ENCODE data around the gene EVX2.

The EVX2 gene

GRCh38 chr2:176081376-176081836 is 2.4 kb downstream of the EVX2 start:
- Histone ChIP-seq H3K4me3 (ENCODE audit: low read depth in 1 of 2, low read length in 2 of 2) (no peak overlapping the region), H3K4me1 (ENCODE audit: control insufficient read depth in 1 of 2, insufficient read depth in 2 of 2, low read length in 2 of 2) (peaks cover 13 to 14% of the 10 kb centered on the region in 2 donors), H3K9ac (ENCODE audit: low read depth in 1 of 2, low read length in 2 of 2) (no peak overlapping the region), H3K27me3 (ENCODE audit: control insufficient read depth in 1 of 2, insufficient read depth in 2 of 2, low read length in 2 of 2) (peaks cover 88 to 91% of the 10 kb centered on the region in 2 donors), H3K27ac (ENCODE audit: low read depth, low read length) (no peak overlapping the region), H3K36me3 (ENCODE audit: control insufficient read depth in 1 of 2, insufficient read depth in 2 of 2, low read length in 2 of 2) (no peaks in the 10 kb centered on the region), H3K9me3 (ENCODE audit: control insufficient read depth in 1 of 2, low read length in 2 of 2) (peaks cover 0 to 2% of the 10 kb centered on the region in 2 donors)

DNA sequence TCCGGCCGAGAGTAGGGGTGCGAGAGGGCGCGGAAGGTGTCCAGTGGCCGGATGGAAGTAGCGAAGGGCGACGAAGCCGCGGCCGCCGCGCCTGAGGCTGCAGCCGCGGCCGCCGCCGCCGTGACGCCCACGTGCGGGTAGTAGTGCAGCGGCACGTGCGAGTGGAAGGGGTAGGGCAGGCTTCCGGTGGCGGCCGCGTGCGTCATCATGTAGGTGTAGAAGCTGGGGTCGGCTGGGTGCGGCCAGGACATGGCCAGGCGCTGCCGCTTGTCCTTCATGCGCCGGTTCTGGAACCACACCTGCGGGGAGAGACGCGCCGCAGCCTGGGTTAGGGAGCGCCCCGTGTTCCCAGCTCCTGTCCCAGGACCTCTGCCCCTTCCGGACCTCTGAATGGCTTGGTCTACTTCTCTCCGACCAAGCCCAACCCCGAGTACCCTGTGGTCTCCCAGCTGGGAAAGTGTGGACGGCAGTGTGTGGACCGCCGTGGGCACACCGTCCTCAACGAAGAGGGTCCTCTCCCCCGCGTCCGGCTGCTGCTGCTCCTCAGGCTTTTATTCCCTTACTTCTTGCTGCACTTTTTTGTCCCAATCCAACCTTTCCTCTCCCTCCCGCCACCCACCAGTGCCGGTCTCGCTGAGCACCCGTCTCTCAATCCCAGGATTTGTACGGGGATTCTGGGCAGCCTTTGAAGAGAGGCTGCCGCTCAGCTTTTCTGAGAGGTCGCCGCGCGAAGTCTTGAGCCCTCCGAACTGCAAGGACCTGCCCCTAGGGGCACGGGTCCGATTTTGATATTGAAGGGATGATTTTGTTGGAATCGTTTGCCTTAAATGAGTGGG is 3.0 kb downstream of the EVX2 start:
- Histone ChIP-seq H3K4me1 (ENCODE audit: control insufficient read depth in 1 of 2, insufficient read depth in 2 of 2, low read length in 2 of 2) (peaks cover 6 to 14% of the 10 kb centered on the region in 2 donors), H3K27ac (ENCODE audit: low read depth, low read length) (no peak overlapping the region), H3K4me3 (ENCODE audit: low read depth in 1 of 2, low read length in 2 of 2) (no peak overlapping the region)

GRCh38 chr2:176079831-176080539 is 3.8 kb downstream of the EVX2 start:
- H3K9ac ChIP-seq (ENCODE audit: low read depth in 1 of 2, low read length in 2 of 2): no peak overlapping the region
- peaks cover 88 to 91% of the 10 kb centered on the region in 2 donors for H3K27me3 ChIP-seq (ENCODE audit: control insufficient read depth in 1 of 2, insufficient read depth in 2 of 2, low read length in 2 of 2)
- H3K27ac ChIP-seq (ENCODE audit: low read depth, low read length): no peak overlapping the region
- no peak overlapping the region for H3K4me3 ChIP-seq (ENCODE audit: low read depth in 1 of 2, low read length in 2 of 2)
- H3K36me3 ChIP-seq (ENCODE audit: control insufficient read depth in 1 of 2, insufficient read depth in 2 of 2, low read length in 2 of 2): no peaks in the 10 kb centered on the region
- H3K9me3 ChIP-seq (ENCODE audit: control insufficient read depth in 1 of 2, low read length in 2 of 2): peaks cover 0 to 2% of the 10 kb centered on the region in 2 donors
- H3K4me1 ChIP-seq (ENCODE audit: control insufficient read depth in 1 of 2, insufficient read depth in 2 of 2, low read length in 2 of 2): peaks cover 6 to 14% of the 10 kb centered on the region in 2 donors

More for the DNA sequence above, 3.0 kb downstream of the EVX2 start:
- no peaks in the 10 kb centered on the region for H3K36me3 ChIP-seq (ENCODE audit: control insufficient read depth in 1 of 2, insufficient read depth in 2 of 2, low read length in 2 of 2)
- peaks cover 0 to 2% of the 10 kb centered on the region in 2 donors for H3K9me3 ChIP-seq (ENCODE audit: control insufficient read depth in 1 of 2, low read length in 2 of 2)
- peaks cover 88 to 91% of the 10 kb centered on the region in 2 donors for H3K27me3 ChIP-seq (ENCODE audit: control insufficient read depth in 1 of 2, insufficient read depth in 2 of 2, low read length in 2 of 2)
- no peak overlapping the region for H3K9ac ChIP-seq (ENCODE audit: low read depth in 1 of 2, low read length in 2 of 2)

DNA sequence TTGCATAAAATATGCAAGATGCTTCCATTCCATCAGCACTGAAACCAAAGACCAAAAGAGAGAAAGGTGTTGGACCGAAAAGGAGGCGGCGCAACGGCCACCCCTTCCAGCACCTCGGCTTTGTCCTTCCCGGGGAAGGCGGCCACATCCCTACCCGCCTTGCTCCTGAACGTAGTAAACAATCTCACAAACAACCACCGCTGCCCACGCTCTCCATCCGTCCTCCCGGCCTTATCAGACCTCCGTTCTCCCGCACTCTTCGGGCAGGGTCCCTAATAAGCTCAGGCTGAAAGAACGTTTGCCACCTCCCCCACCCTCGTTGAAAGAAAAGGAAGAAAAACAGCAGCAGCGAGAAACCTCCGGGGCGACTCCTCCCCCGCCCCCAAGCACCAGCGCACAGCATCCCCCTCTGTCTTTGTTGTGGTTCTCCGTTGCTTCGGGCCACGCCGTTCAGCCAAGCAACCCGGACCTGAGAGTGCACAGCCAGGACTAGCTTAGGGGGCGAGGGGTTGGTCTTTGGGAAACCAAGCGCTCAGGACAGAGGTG is 4.4 kb downstream of the EVX2 start:
- no peak overlapping the region for H3K4me3 ChIP-seq (ENCODE audit: low read depth in 1 of 2, low read length in 2 of 2)

GRCh38 chr2:176078541-176079284 is 5.0 kb downstream of the EVX2 start:
- no peak overlapping the region for H3K9ac ChIP-seq (ENCODE audit: low read depth in 1 of 2, low read length in 2 of 2)
- peaks cover 0 to 2% of the 10 kb centered on the region in 2 donors for H3K9me3 ChIP-seq (ENCODE audit: control insufficient read depth in 1 of 2, low read length in 2 of 2)
- peaks cover 0 to 14% of the 10 kb centered on the region in 2 donors for H3K4me1 ChIP-seq (ENCODE audit: control insufficient read depth in 1 of 2, insufficient read depth in 2 of 2, low read length in 2 of 2)
- H3K27ac ChIP-seq (ENCODE audit: low read depth, low read length): no peak overlapping the region
- no peak overlapping the region for H3K4me3 ChIP-seq (ENCODE audit: low read depth in 1 of 2, low read length in 2 of 2)
- H3K27me3 ChIP-seq (ENCODE audit: control insufficient read depth in 1 of 2, insufficient read depth in 2 of 2, low read length in 2 of 2): peaks cover 87 to 91% of the 10 kb centered on the region in 2 donors
- no peaks in the 10 kb centered on the region for H3K36me3 ChIP-seq (ENCODE audit: control insufficient read depth in 1 of 2, insufficient read depth in 2 of 2, low read length in 2 of 2)

More for the DNA sequence above, 4.4 kb downstream of the EVX2 start:
- Histone ChIP-seq H3K9me3 (ENCODE audit: control insufficient read depth in 1 of 2, low read length in 2 of 2) (peaks cover 0 to 2% of the 10 kb centered on the region in 2 donors), H3K27ac (ENCODE audit: low read depth, low read length) (no peak overlapping the region), H3K36me3 (ENCODE audit: control insufficient read depth in 1 of 2, insufficient read depth in 2 of 2, low read length in 2 of 2) (no peaks in the 10 kb centered on the region), H3K4me1 (ENCODE audit: control insufficient read depth in 1 of 2, insufficient read depth in 2 of 2, low read length in 2 of 2) (peaks cover 0 to 14% of the 10 kb centered on the region in 2 donors), H3K9ac (ENCODE audit: low read depth in 1 of 2, low read length in 2 of 2) (no peak overlapping the region), H3K27me3 (ENCODE audit: control insufficient read depth in 1 of 2, insufficient read depth in 2 of 2, low read length in 2 of 2) (peaks cover 88 to 91% of the 10 kb centered on the region in 2 donors)

DNA sequence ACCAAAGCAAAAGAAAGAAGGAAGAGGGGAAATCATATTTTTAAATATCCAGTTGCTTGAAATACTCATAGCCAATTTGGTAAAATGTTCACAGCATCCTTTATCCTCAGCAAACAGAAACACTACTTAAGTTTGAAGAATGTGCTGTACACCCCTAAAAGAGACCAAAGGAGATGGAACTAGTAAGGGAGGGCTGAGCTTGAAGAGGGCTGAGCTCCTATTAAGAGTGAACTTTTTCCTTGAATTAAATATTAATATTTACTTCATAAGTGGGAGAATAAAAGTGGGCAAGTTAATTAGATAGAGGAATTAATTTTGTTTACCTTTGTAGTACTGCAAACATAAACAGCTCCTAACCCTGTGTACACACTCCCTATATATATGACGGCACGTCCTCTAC is 7.0 kb downstream of the EVX2 start:
- Histone ChIP-seq H3K9ac (ENCODE audit: low read depth in 1 of 2, low read length in 2 of 2) (no peak overlapping the region), H3K27me3 (ENCODE audit: control insufficient read depth in 1 of 2, insufficient read depth in 2 of 2, low read length in 2 of 2) (peaks cover 87 to 89% of the 10 kb centered on the region in 2 donors)

DNA sequence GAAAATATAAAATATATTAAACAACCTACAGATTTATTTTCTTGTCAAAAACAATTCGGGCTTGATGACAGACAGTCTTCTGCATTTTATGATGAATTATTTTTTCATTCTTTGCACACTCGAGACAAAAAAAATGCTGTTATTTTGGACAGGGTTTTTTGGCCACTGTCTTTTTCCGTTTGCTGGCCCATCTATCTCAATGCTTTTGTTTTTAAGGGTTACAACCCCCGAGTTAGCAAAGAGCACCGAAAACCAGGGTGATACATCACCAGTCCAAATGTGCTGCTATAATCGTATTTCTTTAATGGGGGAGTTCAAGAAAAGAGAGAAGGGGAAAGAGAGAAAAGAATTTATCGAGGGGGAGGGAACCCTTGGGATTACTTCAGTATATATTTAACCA is 7.7 kb downstream of the EVX2 start:
- Histone ChIP-seq H3K36me3 (ENCODE audit: control insufficient read depth in 1 of 2, insufficient read depth in 2 of 2, low read length in 2 of 2) (no peaks in the 10 kb centered on the region), H3K4me3 (ENCODE audit: low read depth in 1 of 2, low read length in 2 of 2) (no peak overlapping the region)

More for the DNA sequence above, 7.0 kb downstream of the EVX2 start:
- Histone ChIP-seq H3K9me3 (ENCODE audit: control insufficient read depth in 1 of 2, low read length in 2 of 2) (peaks cover 0 to 2% of the 10 kb centered on the region in 2 donors), H3K4me1 (ENCODE audit: control insufficient read depth in 1 of 2, insufficient read depth in 2 of 2, low read length in 2 of 2) (peaks cover 0 to 11% of the 10 kb centered on the region in 2 donors), H3K27ac (ENCODE audit: low read depth, low read length) (no peak overlapping the region), H3K36me3 (ENCODE audit: control insufficient read depth in 1 of 2, insufficient read depth in 2 of 2, low read length in 2 of 2) (no peaks in the 10 kb centered on the region), H3K4me3 (ENCODE audit: low read depth in 1 of 2, low read length in 2 of 2) (no peak overlapping the region)

GRCh38 chr2:176075481-176075880 is 8.3 kb downstream of the EVX2 start:
- Histone ChIP-seq H3K36me3 (ENCODE audit: control insufficient read depth in 1 of 2, insufficient read depth in 2 of 2, low read length in 2 of 2) (no peaks in the 10 kb centered on the region), H3K27me3 (ENCODE audit: control insufficient read depth in 1 of 2, insufficient read depth in 2 of 2, low read length in 2 of 2) (peaks cover 88 to 89% of the 10 kb centered on the region in 2 donors), H3K27ac (ENCODE audit: low read depth, low read length) (no peak overlapping the region), H3K4me1 (ENCODE audit: control insufficient read depth in 1 of 2, insufficient read depth in 2 of 2, low read length in 2 of 2) (peaks cover 0 to 9% of the 10 kb centered on the region in 2 donors), H3K9ac (ENCODE audit: low read depth in 1 of 2, low read length in 2 of 2) (no peak overlapping the region), H3K4me3 (ENCODE audit: low read depth in 1 of 2, low read length in 2 of 2) (no peak overlapping the region), H3K9me3 (ENCODE audit: control insufficient read depth in 1 of 2, low read length in 2 of 2) (no peaks in the 10 kb centered on the region)

More for the DNA sequence above, 7.7 kb downstream of the EVX2 start:
- Histone ChIP-seq H3K4me1 (ENCODE audit: control insufficient read depth in 1 of 2, insufficient read depth in 2 of 2, low read length in 2 of 2) (peaks cover 0 to 11% of the 10 kb centered on the region in 2 donors), H3K27ac (ENCODE audit: low read depth, low read length) (no peak overlapping the region), H3K9ac (ENCODE audit: low read depth in 1 of 2, low read length in 2 of 2) (no peak overlapping the region), H3K27me3 (ENCODE audit: control insufficient read depth in 1 of 2, insufficient read depth in 2 of 2, low read length in 2 of 2) (peaks cover 87 to 89% of the 10 kb centered on the region in 2 donors), H3K9me3 (ENCODE audit: control insufficient read depth in 1 of 2, low read length in 2 of 2) (peaks cover 0 to 2% of the 10 kb centered on the region in 2 donors)

DNA sequence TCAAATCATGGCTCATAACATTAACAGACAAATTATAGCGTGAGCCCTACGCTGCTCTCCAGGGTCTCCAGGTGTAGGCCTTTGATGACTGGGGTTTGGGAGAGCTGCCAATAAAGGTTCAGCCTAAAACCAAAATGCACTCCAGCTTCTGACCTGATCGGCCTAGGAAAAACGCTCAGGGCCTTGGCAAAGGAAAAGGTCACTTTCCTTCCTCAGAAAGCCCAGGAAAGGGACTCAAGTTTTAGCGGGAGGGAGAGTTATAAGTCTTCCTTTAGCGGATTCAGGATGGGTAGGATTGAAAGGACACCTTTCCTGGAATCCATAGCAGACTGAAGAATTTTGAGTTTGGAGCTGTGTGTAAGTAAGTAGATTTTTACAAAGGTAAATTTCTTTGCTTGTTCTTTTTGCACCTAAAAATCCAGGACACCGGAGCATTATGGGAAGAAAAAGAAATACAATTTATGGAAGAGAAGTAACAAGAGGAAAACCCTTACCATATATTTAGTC is 8.8 kb downstream of the EVX2 start:
- Histone ChIP-seq H3K27me3 (ENCODE audit: control insufficient read depth in 1 of 2, insufficient read depth in 2 of 2, low read length in 2 of 2) (peaks cover 92 to 93% of the 10 kb centered on the region in 2 donors), H3K27ac (ENCODE audit: low read depth, low read length) (no peak overlapping the region), H3K36me3 (ENCODE audit: control insufficient read depth in 1 of 2, insufficient read depth in 2 of 2, low read length in 2 of 2) (no peaks in the 10 kb centered on the region), H3K4me1 (ENCODE audit: control insufficient read depth in 1 of 2, insufficient read depth in 2 of 2, low read length in 2 of 2) (peaks cover 0 to 7% of the 10 kb centered on the region in 2 donors), H3K9ac (ENCODE audit: low read depth in 1 of 2, low read length in 2 of 2) (no peak overlapping the region), H3K9me3 (ENCODE audit: control insufficient read depth in 1 of 2, low read length in 2 of 2) (no peaks in the 10 kb centered on the region), H3K4me3 (ENCODE audit: low read depth in 1 of 2, low read length in 2 of 2) (no peak overlapping the region)
